ENCODE data around the gene MGLL.
A peak's percentile ranks its signal among the peaks of the same experiment; 100 is the strongest.

- TF ChIP-seq CTCF (IDR thresholded peaks at IDR 0.05) (peak in 1 of 7 experiments; percentile 7), POLR2A (IDR thresholded peaks at IDR 0.05) (no peak), POLR2AphosphoS5 (IDR thresholded peaks at IDR 0.05) (peak; percentile 58 to 84 (median 76)), EP300 (IDR thresholded peaks at IDR 0.05) (peak; percentile 60)
These were observed 124.6 kb downstream of the MGLL start for GRCh38 chr3:127697551-127698240.
